HG02840 (cell line): ENCODE results near the gene METTL15.
"Not testable (repeated sequence)": the region's sequence is repeated elsewhere in the genome, so short reads cannot be mapped to it uniquely, and the experiment has no call there.

Experiments
- ATAC-seq: cut with Tn5 transposase; IDR thresholded peaks from one replicate; pipeline ENCODE4 v1.9.1; 2021; ENCODE audit warnings: mild to moderate bottlenecking, moderate library complexity, moderate number of reproducible peaks; ENCODE audit not compliant: unreplicated experiment, low FRiP score

METTL15 gene

DNA sequence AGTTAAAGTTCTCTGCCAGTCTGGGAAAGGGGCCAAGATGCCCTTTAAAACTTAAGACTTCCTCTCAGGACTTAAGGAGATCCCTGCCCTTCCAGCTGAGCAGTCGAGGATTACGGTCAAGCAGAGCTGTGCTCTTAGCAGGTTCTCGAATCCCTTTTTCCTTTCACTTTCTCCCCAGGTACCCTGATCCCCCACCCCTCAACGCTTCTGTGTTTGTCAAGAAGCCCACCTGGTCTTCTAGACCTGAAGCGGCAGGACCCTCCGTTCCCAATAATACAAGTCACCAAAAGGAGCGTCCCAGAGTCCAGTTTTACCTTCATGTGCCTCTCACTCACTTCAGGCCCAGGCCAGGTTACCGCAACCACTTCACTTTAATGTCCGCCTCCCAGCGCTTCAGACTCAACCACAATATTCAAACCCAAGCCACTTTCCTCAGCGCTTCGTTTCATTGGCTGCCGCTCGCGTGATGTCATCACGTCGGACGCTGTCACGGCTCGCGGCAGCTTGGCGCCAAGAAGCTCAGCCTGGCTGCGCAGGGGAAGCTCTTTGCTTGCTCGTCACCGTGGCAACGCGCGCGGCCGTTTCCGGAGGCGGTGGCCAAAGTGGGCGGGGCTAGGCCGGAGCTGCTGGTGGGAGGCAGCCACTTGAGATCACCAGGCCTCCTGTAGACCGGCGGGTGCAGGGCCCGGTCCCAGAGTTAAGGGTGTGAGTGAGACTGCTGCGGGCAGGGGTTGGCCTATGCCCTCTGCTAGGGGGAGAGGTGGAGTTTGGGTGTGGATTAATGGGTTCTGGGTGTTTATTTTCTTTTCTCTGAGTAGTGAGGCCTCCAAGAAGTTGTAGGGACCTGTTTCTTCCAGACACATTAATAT, at the start of gene METTL15, which contains the start of gene KIF18A:
METTL15 (plus strand) TSS at position 639 of the 869 bp plus-strand sequence. CDS start 4,947 bp downstream, outside the sequence.
KIF18A (minus strand) TSS at position 407 of the 869 bp plus-strand sequence. CDS start 10,209 bp downstream, outside the sequence.
- peak; percentile 96 for ATAC-seq

GRCh38 chr11:28071305-28071704, 36.9 kb upstream of the METTL15 start:
- no peak for ATAC-seq

DNA sequence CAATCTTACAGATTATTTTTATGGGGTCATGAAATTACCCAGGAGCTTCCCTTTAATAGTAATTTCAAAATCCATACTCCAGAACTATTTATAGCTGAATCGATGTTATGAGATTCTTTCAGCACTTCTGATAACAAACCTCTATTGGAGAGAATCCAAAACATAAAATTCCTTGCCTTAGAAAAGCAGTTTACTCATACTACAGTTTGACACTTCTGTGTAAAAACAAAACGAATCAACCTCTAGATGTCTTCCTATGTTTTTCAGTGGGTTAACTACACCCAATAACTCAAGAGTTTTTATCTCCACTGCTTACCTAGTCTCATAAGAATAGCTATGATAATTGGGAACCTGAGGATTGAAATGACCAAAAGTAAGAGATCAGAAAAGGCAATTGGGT, 35.9 kb upstream of the METTL15 start:
- no peak for ATAC-seq

DNA sequence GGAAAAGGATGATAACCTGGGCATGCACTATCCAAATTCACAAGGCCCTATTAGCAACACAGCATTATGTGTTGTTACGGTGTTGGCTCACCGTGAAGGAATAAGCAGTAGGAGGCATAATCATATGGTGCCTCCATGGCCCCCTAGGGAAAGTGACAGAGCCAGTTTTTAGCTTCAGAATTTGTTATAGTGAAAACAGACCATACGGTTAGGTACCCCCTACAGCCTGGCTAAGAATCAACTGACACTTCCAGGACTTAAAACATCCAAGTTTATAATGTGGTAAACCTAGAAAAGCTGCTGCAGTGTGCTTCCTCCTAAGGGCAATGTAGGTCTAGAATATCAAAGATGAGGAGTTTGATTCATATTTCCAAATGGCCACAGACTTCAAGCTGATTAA, 30.7 kb upstream of the METTL15 start:
- no peak for ATAC-seq

- ATAC-seq, result no peak
These were observed 25.1 kb upstream of the METTL15 start for GRCh38 chr11:28083118-28083517.

DNA sequence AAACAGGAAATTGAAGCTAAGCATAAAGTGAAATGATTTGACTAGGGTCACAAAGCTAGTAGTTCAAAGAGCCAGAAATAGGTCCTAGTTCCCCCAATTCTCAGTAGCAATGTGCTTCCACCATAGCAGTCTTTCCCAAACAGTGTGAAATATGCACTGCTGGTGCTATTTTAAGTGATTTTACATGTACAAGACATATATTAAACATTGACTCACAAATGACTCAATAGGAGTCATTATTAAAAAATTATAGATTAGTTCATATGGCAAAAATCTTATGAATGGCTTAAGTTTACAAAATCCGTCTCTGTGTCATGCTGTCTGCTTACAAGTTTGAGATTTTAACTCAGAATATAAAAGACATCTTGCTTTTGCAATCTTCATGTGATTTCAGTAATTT, 21.6 kb upstream of the METTL15 start:
- no peak for ATAC-seq

DNA sequence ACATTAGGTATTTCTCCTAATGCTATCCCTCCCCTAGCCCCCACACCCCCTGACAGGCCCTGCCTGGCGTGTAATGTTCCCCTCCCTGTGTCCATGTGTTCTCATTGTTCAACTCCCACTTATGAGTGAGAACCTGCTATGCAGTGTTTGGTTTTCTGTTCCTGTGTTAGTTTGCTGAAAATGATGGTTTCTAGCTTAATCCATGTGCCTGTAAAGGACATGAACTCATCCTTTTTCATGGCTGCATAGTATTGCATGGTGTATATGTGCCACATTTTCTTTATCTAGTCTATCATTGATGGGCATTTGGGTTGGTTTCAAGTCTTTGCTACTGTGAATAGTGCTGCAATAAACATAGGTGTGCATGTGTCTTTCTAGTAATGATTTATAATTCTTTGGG, 21.0 kb upstream of the METTL15 start:
- not testable (repeated sequence) for ATAC-seq

DNA sequence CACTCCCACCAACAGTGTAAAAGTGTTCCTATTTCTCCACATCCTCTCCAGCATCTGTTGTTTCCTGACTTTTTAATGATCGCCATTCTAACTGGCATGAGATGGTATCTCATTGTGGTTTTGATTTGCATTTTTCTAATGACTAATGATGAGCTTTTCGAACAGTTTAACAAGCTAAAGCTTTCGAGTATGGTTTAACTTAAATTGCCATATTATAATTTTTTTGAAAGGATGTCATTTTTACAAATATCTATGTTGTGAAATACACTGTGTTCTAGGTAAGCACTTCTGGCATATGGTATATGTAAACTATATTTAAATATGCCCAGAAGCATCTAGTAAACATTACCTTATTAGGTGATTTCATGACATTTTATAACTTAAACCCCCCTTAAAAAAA, 20.5 kb upstream of the METTL15 start:
- not testable (repeated sequence) for ATAC-seq

DNA sequence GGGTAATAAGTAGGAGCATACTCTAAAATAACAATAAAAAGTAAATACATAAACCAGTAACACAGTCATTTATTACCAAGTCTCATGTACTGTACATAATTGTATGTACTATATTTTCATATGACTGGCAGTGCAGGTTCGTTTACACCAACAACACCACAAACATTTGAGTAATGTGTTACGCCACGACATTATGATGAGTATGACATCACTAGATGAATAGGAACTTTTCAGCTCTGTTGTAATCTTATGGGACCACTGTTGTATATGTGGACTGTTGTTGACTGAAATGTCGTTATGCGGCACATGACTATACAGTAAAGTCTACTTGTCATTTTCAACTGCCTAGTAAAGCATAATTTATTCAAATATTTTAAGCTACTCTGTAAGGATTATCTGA, 18.8 kb upstream of the METTL15 start:
- ATAC-seq, result no peak

DNA sequence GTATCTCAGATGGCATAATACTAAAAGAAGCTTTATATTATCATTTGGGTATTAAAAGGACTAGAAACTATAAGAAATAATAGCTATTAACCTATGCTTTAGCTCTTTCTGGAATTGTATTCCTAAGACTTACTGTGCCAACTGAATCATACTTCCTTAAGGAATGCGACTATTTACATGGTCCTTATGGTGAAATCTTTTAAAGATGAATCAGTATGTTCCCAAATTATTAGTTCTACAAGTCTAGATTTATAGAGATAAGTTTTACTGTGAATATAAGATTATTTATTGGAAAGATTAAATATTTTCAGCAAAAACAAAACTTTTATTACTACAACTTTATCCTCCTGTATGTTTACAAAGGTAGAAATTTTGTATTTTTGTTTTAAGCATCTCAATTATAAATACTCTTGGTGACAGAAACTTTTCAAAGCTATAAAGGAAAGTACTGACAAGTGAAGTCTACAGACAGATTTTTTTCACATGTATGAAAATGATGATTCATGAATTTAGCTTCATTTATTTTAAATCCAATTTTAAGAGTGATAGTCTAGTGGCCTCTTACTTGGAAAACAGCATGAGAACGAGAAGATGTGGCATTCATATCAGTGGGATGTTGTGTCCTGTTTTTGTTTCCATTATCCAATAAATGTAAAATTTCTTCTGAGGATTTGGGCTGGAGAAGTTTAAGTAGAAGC, 18.0 kb upstream of the METTL15 start:
- no peak for ATAC-seq

- no peak for ATAC-seq
These were observed 15.4 kb upstream of the METTL15 start for GRCh38 chr11:28092786-28093185.

DNA sequence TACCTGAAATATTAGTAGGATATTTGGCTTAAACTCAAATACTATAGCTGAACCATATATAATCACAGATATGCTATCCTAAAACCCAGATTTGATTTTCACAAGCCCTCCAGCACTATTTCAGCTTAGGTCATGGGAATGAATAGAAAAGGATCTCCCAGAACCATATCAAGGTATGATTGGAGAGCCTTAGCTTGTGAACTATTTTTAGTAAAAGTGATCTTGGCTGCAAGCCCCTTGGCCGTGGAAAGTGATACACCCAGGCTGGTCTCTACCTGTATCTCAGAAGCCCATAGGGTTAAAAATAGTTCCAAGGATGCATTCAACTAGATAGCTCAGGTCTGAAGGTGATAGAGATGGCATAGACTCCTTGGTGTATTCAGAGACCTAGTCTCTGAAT, 9.9 kb upstream of the METTL15 start:
- ATAC-seq, result no peak

- ATAC-seq, result no peak
These were observed 8.5 kb upstream of the METTL15 start for GRCh38 chr11:28099715-28100114.

- ATAC-seq, result no peak
These were observed 7.5 kb upstream of the METTL15 start for GRCh38 chr11:28100665-28101064.

GRCh38 chr11:28102300-28102699, 5.9 kb upstream of the METTL15 start:
- ATAC-seq, result not testable (repeated sequence)

DNA sequence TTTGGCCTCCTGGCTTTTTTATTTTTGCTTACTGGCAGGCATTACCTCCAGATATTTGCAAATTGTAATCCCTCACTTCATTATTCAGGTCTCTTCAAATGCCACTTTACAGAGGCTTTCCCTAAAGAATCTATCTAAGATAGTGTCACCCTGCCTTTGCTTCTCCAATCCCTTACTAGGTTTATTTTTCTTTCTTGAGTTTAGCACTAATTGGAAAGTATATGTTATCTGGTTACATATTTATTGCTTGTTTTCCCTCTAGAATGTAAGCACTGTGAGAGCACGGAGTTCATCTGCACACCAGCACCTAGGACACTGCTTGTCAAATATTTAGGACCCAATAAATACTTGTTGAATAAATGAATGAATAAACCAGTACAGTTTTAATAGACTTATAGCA, 3.8 kb upstream of the METTL15 start:
- no peak for ATAC-seq

GRCh38 chr11:28104984-28105383, 3.2 kb upstream of the METTL15 start:
- no peak for ATAC-seq

DNA sequence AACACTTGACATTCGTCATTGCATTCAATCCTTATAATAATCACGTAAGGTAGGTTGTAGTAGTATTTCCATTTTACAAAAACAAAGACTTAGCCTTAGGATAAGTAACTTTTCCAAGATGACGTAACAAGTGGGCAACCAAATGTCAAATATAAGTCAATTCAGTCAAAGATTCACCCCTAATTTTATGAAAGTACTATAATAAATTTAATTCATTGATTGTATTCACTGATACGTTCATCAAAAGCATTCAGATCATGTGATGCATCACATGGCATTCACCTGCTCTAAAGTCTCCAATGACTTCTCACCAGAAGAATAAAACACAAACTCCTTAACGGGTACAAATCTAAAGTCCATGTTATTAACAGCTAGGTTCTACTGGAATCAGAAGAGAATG, 2.3 kb upstream of the METTL15 start:
- ATAC-seq, result no peak

- ATAC-seq, result no peak
These were observed 1.7 kb upstream of the METTL15 start for GRCh38 chr11:28106353-28107043.

DNA sequence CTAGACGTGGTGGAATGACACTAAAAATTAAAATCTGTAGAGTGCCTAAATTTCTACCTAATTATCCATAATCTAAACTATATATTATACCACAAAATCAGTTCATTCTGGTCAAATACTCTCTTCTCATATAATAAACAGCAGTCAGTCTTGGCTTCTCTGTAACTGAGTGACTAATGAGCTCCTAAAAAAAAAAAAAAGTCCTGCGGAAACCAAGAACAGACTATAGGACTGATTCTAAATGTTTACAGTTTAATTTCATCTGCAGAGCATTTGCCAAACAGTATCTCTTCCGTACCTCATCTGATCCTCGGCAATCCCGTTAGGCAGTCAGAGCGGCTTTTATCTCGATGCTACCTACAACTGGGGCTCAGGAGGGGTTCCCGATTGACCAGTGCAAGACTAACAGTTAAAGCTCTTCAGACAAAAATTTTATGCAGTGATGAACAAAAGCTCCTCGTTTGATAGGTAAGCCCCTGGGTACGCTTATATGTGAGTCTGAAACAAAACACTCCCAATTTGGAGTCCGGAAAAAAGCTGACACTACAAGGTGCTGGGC, 918 bp upstream of the METTL15 start:
- no peak for ATAC-seq

- no peak for ATAC-seq
These were observed 770 bp downstream of the METTL15 start for GRCh38 chr11:28108958-28109357.
